Thoracic aorta (tissue), 2 donors: Measurements from ENCODE around the gene NCOA5. TPM values are rescaled to one million over a fixed set of nuclear protein-coding genes. Genes with fewer than 3 reads are reported as not detected.

Experiments used
- ATAC-seq: fragments of 150-250 bp; one replicate; pipeline ENCODE4 v1.8.0; 2017; ENCODE audit warnings: low read depth; ENCODE audit not compliant: insufficient number of reproducible peaks, low FRiP score
- DNase-seq: peaks from one replicate; pipeline ENCODE4 v3.0.0-alpha.2; 2020; ENCODE audit warnings: low spot score
- H3K27ac ChIP-seq, 2 donors: fragments of 200-600 bp; sonication (generic); 1 replicate in 1 of 2; 2 replicates in 1 of 2; pipeline ENCODE4 v1.5.1; 2016; ENCODE audit warnings: mild to moderate bottlenecking in 2 of 2, moderate library complexity in 2 of 2
- H3K27me3 ChIP-seq: fragments of 200-600 bp; sonication (generic); replicated peaks from 2 replicates; pipeline ENCODE4 v1.6.0; 2016; ENCODE audit warnings: mild to moderate bottlenecking; ENCODE audit not compliant: insufficient read depth
- H3K36me3 ChIP-seq: fragments of 200-600 bp; sonication (generic); one replicate; pipeline ENCODE4 v1.5.1; 2016
- H3K4me1 ChIP-seq, 2 donors: fragments of 200-600 bp; sonication (generic); 1 replicate in 1 of 2; 2 replicates in 1 of 2; pipeline versions ENCODE4 v1.5.1 to v1.6.0; 2016; ENCODE audit warnings: low read depth in 2 of 2, mild to moderate bottlenecking in 1 of 2; ENCODE audit not compliant: control insufficient read depth in 1 of 2
- H3K4me3 ChIP-seq: fragments of 200-600 bp; sonication (generic); 2 replicates; pipeline ENCODE4 v1.5.1; 2016; ENCODE audit warnings: mild to moderate bottlenecking
- H3K9me3 ChIP-seq: fragments of 200-600 bp; sonication (generic); 2 replicates; pipeline ENCODE4 v1.5.1; 2016
- CTCF ChIP-seq: fragments of 200-600 bp; sonication (generic); IDR thresholded peaks from one replicate; pipeline ENCODE4 v1.5.1; 2019; ENCODE audit warnings: antibody characterized with exemption
- total RNA-seq, 2 donors: library from RNA; depleted of rRNA; stranded (reverse); fragments of >200 nt; gene quantifications; one replicate each; pipeline versions ENCODE4 v1.1.0 to v1.2.3, GENCODE V29; 2016

Gene NCOA5
- total RNA-seq, 2 donors from 2014 or later, result 23.7 to 28.6 TPM

DNA sequence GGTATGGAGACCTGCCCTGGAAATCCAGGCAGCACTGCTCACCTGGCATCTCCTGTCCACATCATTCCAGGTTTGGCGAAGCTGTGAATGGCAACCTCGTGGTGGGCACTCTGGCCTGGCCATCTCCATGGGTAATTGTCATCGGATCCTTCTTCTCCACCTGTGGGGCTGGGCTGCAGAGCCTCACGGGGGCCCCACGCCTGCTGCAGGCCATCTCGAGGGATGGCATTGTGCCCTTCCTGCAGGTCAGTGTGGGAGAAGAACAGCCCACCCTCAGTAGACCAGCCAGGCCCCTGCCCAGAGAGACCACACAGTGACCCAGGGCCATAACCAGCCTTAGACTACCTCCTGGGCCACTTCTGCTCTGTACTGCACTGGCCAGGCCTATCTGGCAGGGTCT is 44.9 kb downstream of the NCOA5 start:
- Histone ChIP-seq H3K36me3 (no peaks in the 10 kb centered on the region), H3K4me1 (no peaks in the 10 kb centered on the region), H3K27me3 (no peaks in the 10 kb centered on the region), H3K9me3 (no peaks in the 10 kb centered on the region), H3K27ac (no peak overlapping the region), H3K4me3 (no peak overlapping the region)
- no peak for TF ChIP-seq CTCF
- no peak for DNase-seq
- no peak for ATAC-seq

GRCh38 chr20:46043556-46043955 is 46.2 kb downstream of the NCOA5 start:
- DNase-seq (no peak), ATAC-seq (no peak)
- Histone ChIP-seq H3K9me3 (no peaks in the 10 kb centered on the region), H3K36me3 (no peaks in the 10 kb centered on the region), H3K4me3 (no peak overlapping the region), H3K27ac (no peak overlapping the region), H3K4me1 (no peaks in the 10 kb centered on the region), H3K27me3 (no peaks in the 10 kb centered on the region)
- TF ChIP-seq CTCF, result no peak

- Histone ChIP-seq H3K4me3 (no peak overlapping the region), H3K4me1 (no peaks in the 10 kb centered on the region), H3K9me3 (no peaks in the 10 kb centered on the region), H3K36me3 (no peaks in the 10 kb centered on the region), H3K27me3 (no peaks in the 10 kb centered on the region), H3K27ac (no peak overlapping the region)
- DNase-seq (no peak), ATAC-seq (no peak)
- no peak for TF ChIP-seq CTCF
These were observed 48.7 kb downstream of the NCOA5 start for GRCh38 chr20:46040902-46041535.

DNA sequence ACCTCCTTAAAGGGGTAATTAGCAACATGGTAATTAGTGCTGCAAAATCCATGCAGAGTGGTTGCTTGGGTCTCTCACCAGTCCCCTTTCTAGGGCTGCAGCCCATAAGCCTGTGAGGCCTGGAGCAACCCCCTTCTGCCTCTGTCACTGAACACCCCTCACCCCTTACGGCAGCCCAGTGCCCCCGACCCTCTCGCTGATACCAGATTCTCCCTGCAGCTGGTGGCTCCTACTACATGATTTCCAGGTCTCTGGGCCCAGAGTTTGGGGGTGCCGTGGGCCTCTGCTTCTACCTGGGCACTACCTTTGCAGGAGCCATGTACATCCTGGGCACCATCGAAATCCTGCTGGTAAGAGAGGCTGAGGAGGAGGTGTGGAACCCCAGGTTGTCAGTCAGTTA is 52.7 kb downstream of the NCOA5 start:
- DNase-seq, result no peak
- Histone ChIP-seq H3K36me3 (no peaks in the 10 kb centered on the region), H3K4me1 (no peaks in the 10 kb centered on the region), H3K27ac (no peak overlapping the region), H3K9me3 (no peaks in the 10 kb centered on the region), H3K4me3 (no peak overlapping the region), H3K27me3 (no peaks in the 10 kb centered on the region)
- no peak for ATAC-seq
- no peak for TF ChIP-seq CTCF

DNA sequence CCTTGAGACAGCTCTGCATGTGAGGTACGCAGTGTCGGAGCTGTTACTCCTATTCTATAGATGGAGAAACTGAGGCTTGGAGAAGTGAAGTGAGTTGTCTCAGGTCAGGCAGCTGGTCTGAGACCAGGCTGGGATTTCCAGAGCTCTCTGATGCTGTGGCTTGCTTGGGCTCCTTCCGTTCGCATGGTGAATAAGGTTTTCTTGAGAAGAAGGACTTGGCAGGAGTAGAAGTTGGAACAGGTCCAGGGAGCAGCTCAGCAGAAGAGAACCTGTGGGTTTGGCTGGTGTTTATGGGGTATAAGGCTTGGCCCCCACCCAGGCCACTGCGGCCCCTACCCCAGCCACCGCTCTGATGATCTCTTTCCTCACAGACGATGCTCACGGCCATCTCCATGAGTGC is 53.4 kb downstream of the NCOA5 start:
- Histone ChIP-seq H3K4me3 (no peak overlapping the region), H3K27me3 (peaks cover 4% of the 10 kb centered on the region), H3K9me3 (no peaks in the 10 kb centered on the region), H3K4me1 (no peaks in the 10 kb centered on the region), H3K27ac (no peak overlapping the region), H3K36me3 (no peaks in the 10 kb centered on the region)
- ATAC-seq (no peak), DNase-seq (no peak)
- TF ChIP-seq CTCF, result no peak
